HK-2 (cell line): Measurements from ENCODE around the gene BTBD2.

Source experiments
- DNase-seq: peaks from one replicate; pipeline ENCODE4 v3.0.0-alpha.2; 2018; ENCODE audit not compliant: unreplicated experiment

Gene BTBD2

DNA sequence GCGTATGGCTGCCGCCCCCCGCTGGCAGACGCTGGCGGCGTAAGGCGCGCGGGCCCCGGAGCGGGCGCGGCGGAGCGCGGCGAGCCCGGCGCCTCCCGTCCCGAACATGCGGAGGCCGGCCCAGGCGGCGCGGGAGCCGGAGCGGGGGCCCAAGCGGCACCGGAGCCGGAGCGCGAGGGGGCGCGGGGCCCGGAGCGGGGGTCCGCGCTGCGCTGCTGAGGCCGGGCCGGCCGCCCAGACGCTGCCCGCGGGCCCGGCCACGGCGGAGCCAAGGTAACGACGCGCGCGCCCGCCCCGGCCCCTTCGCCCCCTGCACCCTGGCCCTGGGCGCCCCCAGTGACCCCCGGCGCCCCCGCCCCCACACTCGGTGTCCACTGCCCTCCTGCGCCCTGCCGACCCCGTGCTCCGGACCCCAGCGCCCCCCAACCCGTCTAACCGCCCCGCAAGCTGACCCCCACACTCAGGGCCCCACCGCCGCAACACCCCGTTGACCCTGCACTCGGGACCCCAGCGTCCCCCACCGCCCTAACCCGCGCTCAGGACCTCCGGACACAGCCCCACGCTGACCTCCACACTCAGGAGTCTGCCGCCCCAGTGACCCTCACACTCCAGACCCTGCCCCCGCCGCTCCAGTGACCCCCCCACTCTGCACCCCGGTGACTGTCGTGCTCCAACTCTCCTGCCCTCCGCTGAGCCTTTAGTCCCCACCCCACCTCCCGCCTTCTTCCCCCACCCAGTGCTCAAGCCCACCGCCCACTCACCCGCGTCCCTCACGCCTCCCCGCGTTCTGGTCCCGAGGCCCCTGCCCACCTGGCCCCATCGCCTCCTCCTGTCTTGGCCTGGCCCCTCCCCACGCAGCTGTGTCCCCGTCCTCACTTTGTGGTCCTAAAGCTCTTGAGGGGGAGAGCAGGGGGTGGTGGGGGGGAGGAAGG is 74.1 kb downstream of the BTBD2 start, which contains the start of gene CSNK1G2:
Gene CSNK1G2 (plus strand): TSS at position 27 of the 932 bp plus-strand sequence. CDS start 28,601 bp downstream, outside the sequence.
- peak; percentile 30 for DNase-seq

DNA sequence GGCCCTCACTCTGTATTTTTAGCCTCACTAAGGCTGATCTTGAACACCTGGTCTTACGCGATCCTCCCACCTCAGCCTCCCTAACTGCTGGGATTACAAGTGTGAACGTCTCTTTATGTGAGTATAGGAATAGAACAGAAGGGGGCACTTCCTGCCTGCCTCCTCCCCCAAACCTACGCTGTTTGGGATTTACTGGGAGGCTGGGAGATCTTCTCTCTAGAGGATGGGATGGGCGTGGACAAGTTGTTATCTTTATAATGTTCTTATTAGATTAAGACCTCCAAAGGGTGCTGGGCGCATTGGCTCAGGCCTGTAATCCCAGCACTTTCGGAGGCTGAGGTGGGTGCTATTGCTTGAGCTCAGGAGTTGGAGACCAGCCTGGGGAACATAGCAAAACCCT is 77.4 kb downstream of the BTBD2 start:
- no peak for DNase-seq

DNA sequence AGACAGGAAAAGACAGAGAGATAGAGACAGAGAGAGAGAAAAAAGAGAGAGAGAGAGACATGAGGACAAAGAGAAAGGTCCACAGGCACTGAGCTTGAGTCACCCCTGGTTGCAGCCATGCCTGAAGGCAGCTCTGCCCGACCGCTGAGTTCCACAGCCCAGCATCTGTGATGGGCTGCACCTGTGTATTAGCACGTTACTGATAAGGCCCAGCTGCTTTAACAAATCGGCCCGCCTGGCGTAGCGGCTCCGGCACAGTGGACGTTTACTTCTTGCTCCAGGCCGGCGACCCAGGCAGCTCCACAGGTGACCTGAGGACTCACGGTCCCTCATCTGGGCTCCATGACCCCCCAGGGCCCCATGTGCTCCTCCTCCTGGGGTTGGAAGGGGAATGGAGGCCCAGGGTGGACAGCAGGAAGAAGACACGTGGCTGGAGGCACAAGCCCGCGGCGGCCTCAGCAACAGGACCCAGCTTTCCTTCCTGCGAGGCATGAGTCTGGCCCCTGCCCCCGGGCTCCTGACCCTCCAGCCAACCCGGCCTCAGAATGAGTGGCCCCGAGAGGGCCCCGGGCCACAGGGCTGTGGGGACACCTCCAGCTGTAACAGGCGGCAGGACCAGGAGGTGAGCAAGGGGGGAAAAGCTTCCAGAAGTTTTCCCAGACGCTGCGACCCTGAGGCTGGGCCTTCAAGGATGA is 78.5 kb downstream of the BTBD2 start:
- no peak for DNase-seq

DNA sequence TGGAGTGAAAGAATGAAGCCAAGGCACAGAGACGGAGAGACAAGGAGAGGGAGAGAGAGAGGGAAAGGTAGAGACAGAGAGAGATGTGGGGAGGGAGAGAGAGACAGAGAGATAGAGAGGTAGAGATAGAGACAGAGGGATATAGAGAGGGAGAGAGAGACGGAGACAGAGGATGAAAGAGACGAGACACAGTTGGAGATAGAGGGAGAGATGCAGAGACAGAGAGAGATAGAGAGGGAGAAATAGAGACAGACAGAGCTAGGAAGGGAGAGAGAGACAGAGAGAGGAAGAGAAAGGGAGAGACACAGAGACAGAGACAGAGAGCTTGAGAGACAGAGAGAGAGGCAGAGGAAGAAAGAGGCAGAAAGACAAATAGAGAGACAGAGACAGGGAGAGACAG is 79.1 kb downstream of the BTBD2 start:
- no peak for DNase-seq

DNA sequence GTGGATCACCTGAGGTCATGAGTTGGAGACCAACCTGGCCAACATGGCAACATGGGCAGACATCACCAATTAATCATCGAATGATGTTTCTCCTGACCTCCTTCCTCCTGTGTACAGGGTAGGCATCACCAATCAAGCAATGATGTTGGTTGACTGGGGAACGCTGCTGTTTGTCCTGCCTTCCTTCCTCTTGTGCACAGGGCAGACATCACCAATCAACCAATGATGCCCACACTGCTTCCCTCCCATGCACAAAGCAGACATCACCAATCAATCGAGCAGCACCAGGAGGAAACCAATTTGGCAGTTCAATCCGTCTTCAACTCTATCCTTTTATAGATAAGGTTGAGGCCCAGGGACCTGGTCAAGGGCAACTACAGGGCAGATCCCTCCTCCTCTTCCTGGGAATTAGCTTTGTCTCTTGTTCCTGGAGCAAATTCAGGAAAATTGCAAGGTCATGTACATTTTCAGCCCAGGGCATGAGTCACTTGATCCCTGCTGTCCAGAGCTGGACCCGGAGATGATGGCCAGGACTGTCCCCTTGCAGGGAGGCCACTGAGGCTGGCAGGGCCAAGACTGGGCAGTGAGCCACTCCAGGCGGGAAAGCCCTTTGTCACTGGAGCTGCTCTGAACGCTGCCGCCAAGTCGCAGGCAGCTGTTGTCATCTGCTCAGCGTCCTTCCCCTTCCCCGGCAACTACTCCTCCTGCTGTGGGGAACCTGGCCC is 79.9 kb downstream of the BTBD2 start:
- no peak for DNase-seq
